Loucy (cell line): ENCODE measurements around the gene TASOR2.

Experiments
- H2AFZ ChIP-seq: fragments of 200-600 bp; sonication (generic); 2 replicates; pipeline ENCODE4 v1.6.0; 2016; ENCODE audit warnings: antibody characterized with exemption, mild to moderate bottlenecking, low read length, moderate library complexity
- H3F3A ChIP-seq: fragments of 200-600 bp; 2 replicates; pipeline ENCODE4 v1.6.0; 2016; ENCODE audit warnings: antibody characterized with exemption, low read depth, mild to moderate bottlenecking
- H3K27me3 ChIP-seq: fragments of 200-600 bp; sonication (generic); 2 replicates; pipeline ENCODE4 v1.6.1; 2014; ENCODE audit warnings: low read length, mild to moderate bottlenecking; ENCODE audit not compliant: insufficient read depth, poor library complexity, severe bottlenecking
- H3K36me3 ChIP-seq: fragments of 200-600 bp; sonication (generic); 2 replicates; pipeline ENCODE4 v1.6.1; 2016; ENCODE audit warnings: low read length; ENCODE audit not compliant: insufficient read depth
- H3K4me1 ChIP-seq: fragments of 200-600 bp; sonication (generic); 2 replicates; pipeline ENCODE4 v1.5.1; 2014; ENCODE audit warnings: low read length, mild to moderate bottlenecking; ENCODE audit not compliant: insufficient read depth, poor library complexity, severe bottlenecking
- H3K4me2 ChIP-seq: fragments of 200-600 bp; sonication (generic); 2 replicates; pipeline ENCODE4 v1.6.0; 2014; ENCODE audit warnings: antibody characterized with exemption, low read length, low read depth, mild to moderate bottlenecking; ENCODE audit not compliant: poor library complexity, severe bottlenecking
- H3K4me3 ChIP-seq: fragments of 200-600 bp; sonication (generic); 2 replicates; pipeline ENCODE4 v1.5.1; 2014; ENCODE audit warnings: low read length, mild to moderate bottlenecking, mixed read lengths; ENCODE audit not compliant: poor library complexity, severe bottlenecking
- H3K79me2 ChIP-seq: fragments of 200-600 bp; sonication (generic); 2 replicates; pipeline ENCODE4 v1.6.1; 2014; ENCODE audit warnings: low read length; ENCODE audit not compliant: insufficient read depth
- H3K9ac ChIP-seq: fragments of 200-600 bp; sonication (generic); 2 replicates; pipeline ENCODE4 v1.6.0; 2014; ENCODE audit warnings: mild to moderate bottlenecking, low read depth, low read length, moderate library complexity; ENCODE audit not compliant: poor library complexity, severe bottlenecking
- H3K9me2 ChIP-seq: fragments of 200-600 bp; sonication (generic); replicated peaks from 2 replicates; pipeline ENCODE4 v1.6.1; 2016; ENCODE audit warnings: low read depth, low read length, mixed read lengths
- H3K9me3 ChIP-seq: fragments of 200-600 bp; sonication (generic); 2 replicates; pipeline ENCODE4 v1.6.1; 2014; ENCODE audit warnings: mild to moderate bottlenecking, antibody characterized with exemption, low read length, low read depth; ENCODE audit not compliant: insufficient read depth
- H4K20me1 ChIP-seq: fragments of 200-600 bp; sonication (generic); 2 replicates; pipeline ENCODE4 v1.6.0; 2014; ENCODE audit warnings: antibody characterized with exemption, low read length, mild to moderate bottlenecking; ENCODE audit not compliant: insufficient read depth, poor library complexity, severe bottlenecking
- EZH2phosphoT487 ChIP-seq: fragments of 200-600 bp; IDR thresholded peaks from 2 replicates; pipeline ENCODE4 v1.6.1; 2018; ENCODE audit warnings: antibody characterized with exemption, mild to moderate bottlenecking, moderate library complexity, borderline replicate concordance
- TF ChIP-seq, protein P1 (sequence below): fragments of 200-600 bp; sonication (generic); conservative IDR thresholded peaks from 2 replicates; pipeline ENCODE4 v1.5.1; 2014; ENCODE audit warnings: mild to moderate bottlenecking, antibody characterized with exemption, low read length

TASOR2 gene

DNA sequence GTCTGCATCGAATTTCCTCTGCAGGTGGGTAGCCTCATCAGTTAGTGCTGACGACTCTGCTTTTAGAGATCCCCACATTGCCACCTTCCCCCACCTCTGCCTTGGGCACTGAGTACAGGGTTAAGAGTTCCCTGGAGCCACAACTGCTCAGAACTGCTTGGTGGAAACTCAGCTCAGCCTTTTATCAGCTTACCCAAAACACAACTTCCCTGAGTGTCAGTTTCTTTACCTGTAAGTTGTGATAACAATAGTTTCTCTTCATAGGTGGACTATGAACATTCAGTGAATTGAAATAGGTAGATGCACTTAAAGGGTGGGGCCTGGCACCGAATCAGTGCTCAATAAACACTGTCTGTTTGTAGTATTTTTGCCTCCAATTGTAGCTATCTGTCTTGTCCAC is 29.5 kb upstream of the TASOR2 start:
- Histone ChIP-seq H3K36me3 (no peaks in the 10 kb centered on the region), H3K79me2 (peaks cover 9% of the 10 kb centered on the region; the same call in 1 of the 2 replicates), H3K9me3 (no peaks in the 10 kb centered on the region), H2AFZ (no peak overlapping the region), H3F3A (peaks cover 4% of the 10 kb centered on the region; the same call in 1 of the 2 replicates), H3K4me2 (peak overlapping the region; percentile 3), H4K20me1 (no peaks in the 10 kb centered on the region), H3K4me3 (no peak overlapping the region), H3K27me3 (no peaks in the 10 kb centered on the region), H3K9me2 (no peaks in the 10 kb centered on the region), H3K9ac (no peak overlapping the region), H3K4me1 (peaks cover 24% of the 10 kb centered on the region)
- TF ChIP-seq, protein P1, sequence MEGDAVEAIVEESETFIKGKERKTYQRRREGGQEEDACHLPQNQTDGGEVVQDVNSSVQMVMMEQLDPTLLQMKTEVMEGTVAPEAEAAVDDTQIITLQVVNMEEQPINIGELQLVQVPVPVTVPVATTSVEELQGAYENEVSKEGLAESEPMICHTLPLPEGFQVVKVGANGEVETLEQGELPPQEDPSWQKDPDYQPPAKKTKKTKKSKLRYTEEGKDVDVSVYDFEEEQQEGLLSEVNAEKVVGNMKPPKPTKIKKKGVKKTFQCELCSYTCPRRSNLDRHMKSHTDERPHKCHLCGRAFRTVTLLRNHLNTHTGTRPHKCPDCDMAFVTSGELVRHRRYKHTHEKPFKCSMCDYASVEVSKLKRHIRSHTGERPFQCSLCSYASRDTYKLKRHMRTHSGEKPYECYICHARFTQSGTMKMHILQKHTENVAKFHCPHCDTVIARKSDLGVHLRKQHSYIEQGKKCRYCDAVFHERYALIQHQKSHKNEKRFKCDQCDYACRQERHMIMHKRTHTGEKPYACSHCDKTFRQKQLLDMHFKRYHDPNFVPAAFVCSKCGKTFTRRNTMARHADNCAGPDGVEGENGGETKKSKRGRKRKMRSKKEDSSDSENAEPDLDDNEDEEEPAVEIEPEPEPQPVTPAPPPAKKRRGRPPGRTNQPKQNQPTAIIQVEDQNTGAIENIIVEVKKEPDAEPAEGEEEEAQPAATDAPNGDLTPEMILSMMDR: no peak
- no peak for TF ChIP-seq EZH2phosphoT487

DNA sequence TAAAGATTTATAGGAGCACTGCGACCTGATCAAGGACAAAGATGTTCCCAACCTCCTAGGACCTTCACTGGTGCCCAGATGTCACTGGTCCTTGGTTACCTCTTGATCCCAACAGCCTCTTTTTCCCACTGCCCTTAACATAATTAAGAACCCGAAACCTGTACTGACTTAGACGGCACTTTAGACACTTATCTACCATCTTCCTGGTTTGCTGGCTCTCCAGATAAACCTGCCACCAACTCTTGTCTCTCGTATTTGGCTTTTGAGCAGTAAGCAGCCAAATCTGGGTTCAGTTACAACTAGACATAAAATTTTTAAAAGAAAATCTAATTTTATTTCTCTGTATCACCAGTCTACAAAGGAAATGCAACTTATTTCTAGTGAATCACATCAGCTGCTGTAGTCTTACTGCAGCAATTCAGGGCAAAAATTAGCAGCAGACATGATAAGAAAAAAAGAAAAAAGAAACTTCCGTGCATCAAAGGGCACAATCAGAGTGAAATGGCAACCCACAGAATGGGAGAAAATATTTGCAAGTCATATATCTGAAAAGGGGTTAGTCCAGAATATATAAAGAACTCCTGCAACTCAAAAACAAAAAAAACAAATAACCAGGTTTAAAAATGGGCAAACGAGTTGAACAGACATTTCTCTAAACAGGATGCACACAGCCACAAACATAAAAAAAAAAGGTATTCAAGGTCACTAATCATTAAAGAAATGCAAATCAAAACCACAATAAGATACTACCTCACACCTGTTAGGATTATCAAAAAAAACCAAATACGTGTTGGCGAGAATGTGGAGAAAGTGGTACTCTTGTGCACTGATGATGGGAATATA is 27.7 kb upstream of the TASOR2 start:
- Histone ChIP-seq H3K4me1 (peaks cover 28% of the 10 kb centered on the region), H3K9me2 (no peaks in the 10 kb centered on the region), H3K9me3 (no peaks in the 10 kb centered on the region), H3K4me3 (no peak overlapping the region), H3K9ac (no peak overlapping the region), H3K79me2 (peaks cover 9% of the 10 kb centered on the region; the same call in 1 of the 2 replicates), H2AFZ (no peak overlapping the region), H3F3A (peaks cover 4% of the 10 kb centered on the region; the same call in 1 of the 2 replicates), H3K4me2 (no peak overlapping the region), H3K27me3 (no peaks in the 10 kb centered on the region), H4K20me1 (no peaks in the 10 kb centered on the region), H3K36me3 (no peaks in the 10 kb centered on the region)
- TF ChIP-seq, protein P1: no peak
- no peak for TF ChIP-seq EZH2phosphoT487

DNA sequence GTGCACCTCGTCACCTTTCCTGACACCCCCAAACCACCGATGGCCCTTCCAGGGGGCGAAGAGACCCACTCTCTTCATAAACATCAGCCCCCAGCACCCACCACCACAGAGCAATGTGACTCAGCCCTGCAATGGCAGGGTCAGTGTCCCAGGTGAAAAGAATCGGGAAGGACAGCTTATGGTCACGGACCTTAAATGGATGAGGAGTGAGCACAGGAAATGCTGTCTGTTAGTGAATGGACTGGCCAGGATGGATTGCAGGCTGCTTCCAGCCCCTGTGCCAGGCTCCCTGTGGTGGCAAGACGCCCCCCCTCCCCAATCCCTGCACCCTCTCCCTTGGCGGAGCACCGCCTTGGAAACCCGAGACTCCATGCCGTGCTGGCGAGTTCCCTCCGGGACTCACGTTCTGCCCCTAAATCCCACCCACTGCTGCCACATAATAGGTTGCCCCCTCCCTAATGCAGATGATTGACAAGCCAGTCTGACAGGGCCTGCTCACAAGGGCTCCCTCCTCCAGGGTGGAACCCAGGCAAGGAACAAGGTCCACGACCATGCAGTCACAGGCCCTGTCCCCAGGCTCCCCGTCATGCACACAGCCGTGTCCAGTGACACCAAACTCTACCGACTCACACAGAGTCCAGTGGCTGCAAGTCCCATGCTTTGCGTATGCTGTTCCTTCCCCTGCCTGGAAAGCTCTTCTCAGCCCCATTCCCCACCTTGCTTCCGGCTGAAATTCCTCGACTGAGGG is 25.6 kb upstream of the TASOR2 start:
- Histone ChIP-seq H3K79me2 (peaks cover 13% of the 10 kb centered on the region; the same call in 1 of the 2 replicates), H3K4me1 (peaks cover 41% of the 10 kb centered on the region), H3K9me3 (no peaks in the 10 kb centered on the region), H3K27me3 (no peaks in the 10 kb centered on the region), H3K36me3 (no peaks in the 10 kb centered on the region), H3F3A (peaks cover 4% of the 10 kb centered on the region; the same call in 1 of the 2 replicates), H4K20me1 (no peaks in the 10 kb centered on the region), H3K4me3 (no peak overlapping the region), H2AFZ (no peak overlapping the region), H3K9ac (no peak overlapping the region), H3K9me2 (no peaks in the 10 kb centered on the region), H3K4me2 (no peak overlapping the region)
- TF ChIP-seq, protein P1: no peak
- TF ChIP-seq EZH2phosphoT487: no peak
